ENCODE results near the gene SBF1. TPM values are rescaled to one million over a fixed set of nuclear protein-coding genes. Genes with fewer than 3 reads are reported as not detected.

Gene SBF1
- polyA plus RNA-seq, 2 donors: 44.3 to 73.5 TPM

GRCh38 chr22:50468626-50469025 lies 6.2 kb downstream of the SBF1 start:
- H3K27ac ChIP-seq (ENCODE audit: low read depth in 2 of 2, low read length in 1 of 2): no peak overlapping the region
- H3K36me3 ChIP-seq (ENCODE audit: control insufficient read depth in 2 of 2, insufficient read depth in 2 of 2, low read length in 1 of 2): peaks cover 0 to 47% of the 10 kb centered on the region in 2 donors
- H3K27me3 ChIP-seq (ENCODE audit: control insufficient read depth in 1 of 2, insufficient read depth in 2 of 2, low read length in 2 of 2): no peaks in the 10 kb centered on the region
- H3K4me1 ChIP-seq (ENCODE audit: control insufficient read depth in 2 of 2, insufficient read depth in 2 of 2, low read length in 1 of 2): peaks cover 29 to 45% of the 10 kb centered on the region in 2 donors
- no peak overlapping the region for H3K4me3 ChIP-seq (ENCODE audit: low read depth in 1 of 2, low read length in 2 of 2)
- H3K9me3 ChIP-seq (ENCODE audit: control insufficient read depth in 2 of 2, insufficient read depth in 1 of 2, low read depth in 1 of 2, low read length in 1 of 2): no peaks in the 10 kb centered on the region
- 89% methylated on average over 8 of the region's 8 CpGs for WGBS, 2 donors

- Histone ChIP-seq H3K36me3 (ENCODE audit: control insufficient read depth in 2 of 2, insufficient read depth in 2 of 2, low read length in 1 of 2) (peaks cover under 1 to 52% of the 10 kb centered on the region in 2 donors), H3K4me1 (ENCODE audit: control insufficient read depth in 2 of 2, insufficient read depth in 2 of 2, low read length in 1 of 2) (peaks cover 22 to 38% of the 10 kb centered on the region in 2 donors), H3K27ac (ENCODE audit: low read depth in 2 of 2, low read length in 1 of 2) (no peak overlapping the region), H3K27me3 (ENCODE audit: control insufficient read depth in 1 of 2, insufficient read depth in 2 of 2, low read length in 2 of 2) (no peaks in the 10 kb centered on the region), H3K4me3 (ENCODE audit: low read depth in 1 of 2, low read length in 2 of 2) (no peak overlapping the region), H3K9me3 (ENCODE audit: control insufficient read depth in 2 of 2, insufficient read depth in 1 of 2, low read depth in 1 of 2, low read length in 1 of 2) (no peaks in the 10 kb centered on the region)
- 86 to 89% methylated on average over 20 to 22 of the region's 22 CpGs for WGBS, 2 donors
These were observed 6.9 kb downstream of the SBF1 start for GRCh38 chr22:50467773-50468440.

GRCh38 chr22:50467341-50467740 lies 7.5 kb downstream of the SBF1 start:
- H3K36me3 ChIP-seq (ENCODE audit: control insufficient read depth in 2 of 2, insufficient read depth in 2 of 2, low read length in 1 of 2): peaks cover 5 to 57% of the 10 kb centered on the region in 2 donors
- H3K4me3 ChIP-seq (ENCODE audit: low read depth in 1 of 2, low read length in 2 of 2): no peak overlapping the region

GRCh38 chr22:50465066-50465930 lies 9.5 kb downstream of the SBF1 start:
- 89 to 90% methylated on average over 28 to 30 of the region's 30 CpGs for WGBS, 2 donors
- Histone ChIP-seq H3K4me3 (ENCODE audit: low read depth in 1 of 2, low read length in 2 of 2) (no peak overlapping the region), H3K4me1 (ENCODE audit: control insufficient read depth in 2 of 2, insufficient read depth in 2 of 2, low read length in 1 of 2) (peaks cover 10 to 25% of the 10 kb centered on the region in 2 donors), H3K36me3 (ENCODE audit: control insufficient read depth in 2 of 2, insufficient read depth in 2 of 2, low read length in 1 of 2) (peaks cover 14 to 76% of the 10 kb centered on the region in 2 donors), H3K27me3 (ENCODE audit: control insufficient read depth in 1 of 2, insufficient read depth in 2 of 2, low read length in 2 of 2) (no peaks in the 10 kb centered on the region), H3K27ac (ENCODE audit: low read depth in 2 of 2, low read length in 1 of 2) (no peak overlapping the region), H3K9me3 (ENCODE audit: control insufficient read depth in 2 of 2, insufficient read depth in 1 of 2, low read depth in 1 of 2, low read length in 1 of 2) (no peaks in the 10 kb centered on the region)

More at GRCh38 chr22:50467341-50467740, 7.5 kb downstream of the SBF1 start:
- Histone ChIP-seq H3K27me3 (ENCODE audit: control insufficient read depth in 1 of 2, insufficient read depth in 2 of 2, low read length in 2 of 2) (no peaks in the 10 kb centered on the region), H3K9me3 (ENCODE audit: control insufficient read depth in 2 of 2, insufficient read depth in 1 of 2, low read depth in 1 of 2, low read length in 1 of 2) (no peaks in the 10 kb centered on the region), H3K4me1 (ENCODE audit: control insufficient read depth in 2 of 2, insufficient read depth in 2 of 2, low read length in 1 of 2) (peaks cover 20 to 32% of the 10 kb centered on the region in 2 donors), H3K27ac (ENCODE audit: low read depth in 2 of 2, low read length in 1 of 2) (no peak overlapping the region)
- 89 to 90% methylated on average over 21 to 24 of the region's 24 CpGs for WGBS, 2 donors

- no peak overlapping the region for H3K27ac ChIP-seq (ENCODE audit: low read depth in 2 of 2, low read length in 1 of 2)
- 90 to 91% methylated on average over 24 of the region's 24 CpGs for WGBS, 2 donors
- H3K27me3 ChIP-seq (ENCODE audit: control insufficient read depth in 1 of 2, insufficient read depth in 2 of 2, low read length in 2 of 2): no peaks in the 10 kb centered on the region
- peaks cover 14 to 85% of the 10 kb centered on the region in 2 donors for H3K36me3 ChIP-seq (ENCODE audit: control insufficient read depth in 2 of 2, insufficient read depth in 2 of 2, low read length in 1 of 2)
- H3K4me3 ChIP-seq (ENCODE audit: low read depth in 1 of 2, low read length in 2 of 2): no peak overlapping the region
- peaks cover 6 to 24% of the 10 kb centered on the region in 2 donors for H3K4me1 ChIP-seq (ENCODE audit: control insufficient read depth in 2 of 2, insufficient read depth in 2 of 2, low read length in 1 of 2)
- no peaks in the 10 kb centered on the region for H3K9me3 ChIP-seq (ENCODE audit: control insufficient read depth in 2 of 2, insufficient read depth in 1 of 2, low read depth in 1 of 2, low read length in 1 of 2)
These were observed 10.4 kb downstream of the SBF1 start for GRCh38 chr22:50464451-50464850.

- WGBS, 2 donors: 85 to 89% methylated on average over 28 of the region's 28 CpGs
- peaks cover 5 to 21% of the 10 kb centered on the region in 2 donors for H3K4me1 ChIP-seq (ENCODE audit: control insufficient read depth in 2 of 2, insufficient read depth in 2 of 2, low read length in 1 of 2)
- no peak overlapping the region for H3K4me3 ChIP-seq (ENCODE audit: low read depth in 1 of 2, low read length in 2 of 2)
- H3K9me3 ChIP-seq (ENCODE audit: control insufficient read depth in 2 of 2, insufficient read depth in 1 of 2, low read depth in 1 of 2, low read length in 1 of 2): no peaks in the 10 kb centered on the region
- no peak overlapping the region for H3K27ac ChIP-seq (ENCODE audit: low read depth in 2 of 2, low read length in 1 of 2)
- no peaks in the 10 kb centered on the region for H3K27me3 ChIP-seq (ENCODE audit: control insufficient read depth in 1 of 2, insufficient read depth in 2 of 2, low read length in 2 of 2)
- H3K36me3 ChIP-seq (ENCODE audit: control insufficient read depth in 2 of 2, insufficient read depth in 2 of 2, low read length in 1 of 2): peaks cover 14 to 96% of the 10 kb centered on the region in 2 donors
These were observed 11.5 kb downstream of the SBF1 start for GRCh38 chr22:50463188-50463900.

GRCh38 chr22:50461979-50462540 lies 12.8 kb downstream of the SBF1 start:
- H3K4me3 ChIP-seq (ENCODE audit: low read depth in 1 of 2, low read length in 2 of 2): no peak overlapping the region
- peaks cover 5 to 19% of the 10 kb centered on the region in 2 donors for H3K4me1 ChIP-seq (ENCODE audit: control insufficient read depth in 2 of 2, insufficient read depth in 2 of 2, low read length in 1 of 2)
- H3K27ac ChIP-seq (ENCODE audit: low read depth in 2 of 2, low read length in 1 of 2): no peak overlapping the region
- H3K36me3 ChIP-seq (ENCODE audit: control insufficient read depth in 2 of 2, insufficient read depth in 2 of 2, low read length in 1 of 2): peaks cover 14 to 96% of the 10 kb centered on the region in 2 donors
- WGBS, 2 donors: 90 to 92% methylated on average over 29 to 30 of the region's 30 CpGs
- H3K9me3 ChIP-seq (ENCODE audit: control insufficient read depth in 2 of 2, insufficient read depth in 1 of 2, low read depth in 1 of 2, low read length in 1 of 2): no peaks in the 10 kb centered on the region
- H3K27me3 ChIP-seq (ENCODE audit: control insufficient read depth in 1 of 2, insufficient read depth in 2 of 2, low read length in 2 of 2): no peaks in the 10 kb centered on the region

- Histone ChIP-seq H3K27me3 (ENCODE audit: control insufficient read depth in 1 of 2, insufficient read depth in 2 of 2, low read length in 2 of 2) (no peaks in the 10 kb centered on the region), H3K27ac (ENCODE audit: low read depth in 2 of 2, low read length in 1 of 2) (peak overlapping the region in 1 of 2 donors; percentile 56), H3K4me1 (ENCODE audit: control insufficient read depth in 2 of 2, insufficient read depth in 2 of 2, low read length in 1 of 2) (peaks cover 5 to 19% of the 10 kb centered on the region in 2 donors), H3K9me3 (ENCODE audit: control insufficient read depth in 2 of 2, insufficient read depth in 1 of 2, low read depth in 1 of 2, low read length in 1 of 2) (no peaks in the 10 kb centered on the region), H3K4me3 (ENCODE audit: low read depth in 1 of 2, low read length in 2 of 2) (no peak overlapping the region), H3K36me3 (ENCODE audit: control insufficient read depth in 2 of 2, insufficient read depth in 2 of 2, low read length in 1 of 2) (peaks cover 14 to 96% of the 10 kb centered on the region in 2 donors)
- WGBS, 2 donors: 88 to 93% methylated on average over 20 to 26 of the region's 26 CpGs
These were observed 13.3 kb downstream of the SBF1 start for GRCh38 chr22:50461536-50461935.

- Histone ChIP-seq H3K4me3 (ENCODE audit: low read depth in 1 of 2, low read length in 2 of 2) (no peak overlapping the region), H3K4me1 (ENCODE audit: control insufficient read depth in 2 of 2, insufficient read depth in 2 of 2, low read length in 1 of 2) (peaks cover 5 to 19% of the 10 kb centered on the region in 2 donors), H3K27ac (ENCODE audit: low read depth in 2 of 2, low read length in 1 of 2) (peak overlapping the region; percentile 84 to 89), H3K27me3 (ENCODE audit: control insufficient read depth in 1 of 2, insufficient read depth in 2 of 2, low read length in 2 of 2) (no peaks in the 10 kb centered on the region), H3K9me3 (ENCODE audit: control insufficient read depth in 2 of 2, insufficient read depth in 1 of 2, low read depth in 1 of 2, low read length in 1 of 2) (no peaks in the 10 kb centered on the region), H3K36me3 (ENCODE audit: control insufficient read depth in 2 of 2, insufficient read depth in 2 of 2, low read length in 1 of 2) (peaks cover 16 to 95% of the 10 kb centered on the region in 2 donors)
- WGBS, 2 donors: 53 to 87% methylated on average over 17 of the region's 17 CpGs
These were observed 13.9 kb downstream of the SBF1 start for GRCh38 chr22:50460938-50461337.

All from esophagus (tissue), 2 donors.